NCI-H2107 treated with DMSO at 0.1 percent for 48 hours (cell line): ENCODE data around the gene ME1.
"Not testable (repeated sequence)": the region's sequence is repeated elsewhere in the genome, so short reads cannot be mapped to it uniquely, and the experiment has no call there.

Source experiments
- DNase-seq: peaks from one replicate; lab custom pipeline; 2025; ENCODE audit not compliant: unreplicated experiment; lab: John Stamatoyannopoulos, UW

Gene ME1

DNA sequence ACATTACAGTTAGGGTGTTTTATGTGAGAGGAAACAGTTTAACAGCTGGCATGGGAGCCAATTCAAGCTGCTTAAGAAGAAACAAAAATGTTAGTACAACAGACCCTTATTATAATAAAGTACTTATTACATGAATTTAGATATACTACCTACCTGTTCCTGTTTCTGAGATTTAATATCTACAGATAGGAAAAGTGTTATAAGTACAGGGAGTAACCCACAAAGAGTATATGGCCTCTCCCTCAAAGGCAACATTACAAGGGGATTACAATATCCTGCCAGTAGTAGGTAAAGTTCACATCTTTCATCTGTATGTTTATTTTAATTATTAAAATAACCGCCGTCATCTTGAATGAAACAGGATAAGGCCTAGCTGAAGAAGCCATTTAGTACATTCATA, 1.8 kb upstream of the ME1 start:
- DNase-seq = no peak

DNA sequence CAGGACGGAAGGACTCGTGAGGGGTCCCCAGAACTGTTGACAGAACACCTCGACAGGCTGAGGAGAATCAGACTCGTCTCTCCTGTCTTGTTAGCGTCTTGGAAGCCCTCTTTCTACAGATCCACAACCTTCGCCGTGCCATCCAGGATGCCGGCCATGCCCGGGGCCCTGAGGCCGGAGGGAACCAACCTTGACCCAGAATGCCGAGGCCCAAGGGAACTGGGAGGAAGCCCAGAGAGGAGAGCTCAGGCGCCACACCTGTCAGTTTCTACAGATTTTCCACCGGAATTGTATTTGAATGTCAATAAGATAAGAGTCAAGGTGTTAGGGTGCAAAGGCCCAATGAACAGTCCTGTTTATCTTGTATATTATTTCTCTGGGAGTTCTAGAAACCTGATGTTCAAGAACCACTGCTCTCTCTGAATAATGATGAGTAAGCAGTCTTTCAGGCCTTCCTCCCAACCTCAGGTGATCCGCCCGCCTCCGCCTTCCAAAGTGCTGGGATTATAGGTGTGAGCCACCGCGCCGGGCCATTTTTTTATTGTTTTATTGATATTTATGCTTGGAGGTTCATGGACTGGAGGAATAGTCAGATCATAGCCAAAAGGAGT, 799 bp upstream of the ME1 start:
- no peak for DNase-seq

- peak; percentile 11 for DNase-seq
Observed at GRCh38 chr6:83429857-83430610, 817 bp downstream of the ME1 start.

DNA sequence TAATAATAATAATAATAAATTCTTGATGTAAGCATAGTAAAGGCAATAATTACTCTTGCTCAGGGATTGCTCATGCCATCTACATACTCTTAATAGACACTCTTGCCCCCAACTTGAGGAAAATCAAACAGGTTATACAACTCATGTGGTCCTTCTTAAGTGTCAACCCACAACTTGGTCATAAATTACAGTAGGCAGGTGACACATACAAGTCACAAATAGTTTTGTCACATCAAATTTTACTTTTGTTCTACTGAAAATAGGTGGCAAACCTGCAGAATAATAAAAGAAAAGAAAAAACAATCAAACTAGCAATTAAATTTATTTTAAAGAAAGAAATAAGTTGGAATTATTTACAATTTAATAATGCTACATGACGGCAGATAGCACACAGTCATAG, 1.6 kb downstream of the ME1 start:
- no peak for DNase-seq

DNA sequence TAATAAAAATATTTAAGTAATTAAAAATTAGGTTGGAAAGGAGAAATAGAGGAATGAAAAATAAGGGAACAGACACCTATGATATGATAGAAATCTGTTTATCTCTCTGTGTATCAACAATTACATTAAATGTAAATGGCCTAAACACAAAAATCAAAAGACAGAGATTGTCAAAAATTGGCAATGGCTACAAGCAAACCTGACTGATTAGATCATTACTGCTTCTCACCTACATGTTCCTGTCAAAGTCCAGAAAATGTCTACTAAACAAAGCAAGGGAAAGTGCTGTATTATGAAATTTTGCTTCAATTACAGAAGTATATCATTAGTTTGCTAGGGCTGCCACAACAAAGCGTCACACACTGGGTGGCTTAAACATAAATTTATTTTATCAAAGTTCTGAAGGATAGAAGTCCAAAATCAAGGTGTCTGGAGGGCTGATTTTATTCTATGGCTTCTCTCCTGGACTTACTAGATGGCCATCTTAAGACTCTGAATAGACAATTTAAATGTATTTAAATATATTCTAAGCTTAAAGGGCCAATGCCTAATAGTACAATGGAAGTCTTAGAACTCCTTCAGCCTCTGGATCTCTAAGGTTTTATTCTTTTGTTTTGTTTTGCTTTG, 6.3 kb downstream of the ME1 start:
- no peak for DNase-seq

GRCh38 chr6:83417880-83418663, 12.8 kb downstream of the ME1 start:
- DNase-seq = peak; percentile 29

GRCh38 chr6:83413068-83413467, 17.8 kb downstream of the ME1 start:
- DNase-seq = no peak

DNA sequence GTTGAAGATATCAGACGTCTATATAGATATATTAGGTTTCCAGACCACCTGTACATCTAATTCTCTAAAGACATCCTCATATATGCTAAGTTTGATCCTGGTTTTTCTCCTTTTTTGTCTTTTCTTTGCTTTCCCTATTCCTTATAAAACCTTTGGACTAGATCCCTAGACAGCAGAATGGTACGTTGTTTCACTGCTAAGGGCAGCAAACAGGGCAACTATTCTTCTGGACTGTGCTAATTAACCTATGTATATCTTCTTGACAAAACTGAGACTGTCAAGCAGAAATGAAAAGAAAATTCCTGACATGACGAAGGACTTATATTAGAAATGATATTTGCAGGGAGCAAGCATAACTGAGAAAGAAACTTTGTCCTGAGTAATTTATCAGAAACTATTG, 19.1 kb downstream of the ME1 start:
- DNase-seq = no peak

GRCh38 chr6:83403191-83403590, 27.7 kb downstream of the ME1 start:
- no peak for DNase-seq

- no peak for DNase-seq
Observed at GRCh38 chr6:83389606-83390005, 41.2 kb downstream of the ME1 start.

- no peak for DNase-seq
Observed at GRCh38 chr6:83385473-83385872, 45.4 kb downstream of the ME1 start.

- DNase-seq = no peak
Observed at GRCh38 chr6:83384751-83385150, 46.1 kb downstream of the ME1 start.

GRCh38 chr6:83381949-83382348, 48.9 kb downstream of the ME1 start:
- no peak for DNase-seq

DNA sequence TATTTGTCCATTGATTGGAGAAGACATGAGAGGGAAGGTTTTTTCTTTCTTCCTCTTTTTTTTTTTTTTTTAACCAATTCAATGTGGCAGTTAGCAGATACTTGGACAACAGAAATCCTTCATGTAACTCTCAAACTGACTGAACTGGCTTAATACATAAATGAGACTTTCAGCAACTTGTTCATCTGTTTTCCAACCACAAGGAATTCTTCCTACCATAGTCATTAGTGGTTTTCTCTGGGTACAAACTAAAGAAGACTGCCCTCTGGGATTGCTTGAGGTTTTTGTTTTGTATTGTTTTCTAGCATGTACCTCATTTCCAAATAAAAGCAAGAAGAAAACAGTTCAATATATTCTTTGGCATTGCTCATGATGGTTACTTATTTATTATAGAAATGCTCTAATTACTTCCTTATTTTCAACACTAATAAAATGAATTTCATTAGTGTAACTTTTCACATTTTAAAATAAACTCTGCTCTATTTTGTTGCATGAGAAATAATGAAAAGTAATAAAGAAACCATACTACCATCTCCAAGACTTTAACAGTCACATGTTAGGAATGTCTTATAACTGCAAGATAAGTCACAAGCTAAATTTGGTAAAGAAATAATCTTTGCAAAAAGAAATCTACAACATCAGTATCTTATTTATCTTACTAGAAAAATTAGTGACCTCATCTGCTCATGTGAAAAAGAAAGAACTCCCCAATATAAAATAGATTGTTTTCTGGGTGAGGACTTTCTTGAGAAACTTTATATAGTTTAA, 52.0 kb downstream of the ME1 start:
- DNase-seq = no peak

GRCh38 chr6:83371423-83371822, 59.4 kb downstream of the ME1 start:
- DNase-seq = no peak

GRCh38 chr6:83370567-83370966, 60.3 kb downstream of the ME1 start:
- no peak for DNase-seq

DNA sequence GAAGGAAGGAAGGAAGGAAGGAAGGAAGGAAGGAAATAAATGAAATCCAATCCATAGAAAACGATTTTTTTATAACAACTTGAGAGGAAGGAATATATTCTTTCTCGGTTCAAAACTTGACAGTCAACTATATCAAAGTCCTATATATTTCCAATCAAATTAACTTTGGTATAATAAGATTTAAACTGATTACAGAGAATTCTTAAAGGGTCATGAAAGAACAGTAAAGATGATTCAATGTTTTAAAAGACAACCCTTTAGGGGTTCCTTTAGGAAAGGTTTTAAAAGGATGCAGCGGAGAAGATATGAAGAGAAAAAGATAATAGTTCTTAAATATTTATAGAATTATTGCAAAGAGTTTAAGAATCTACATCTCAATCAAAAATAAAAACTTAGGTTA, 61.2 kb downstream of the ME1 start:
- DNase-seq = no peak

- no peak for DNase-seq
Observed at GRCh38 chr6:83368577-83368976, 62.3 kb downstream of the ME1 start.

DNA sequence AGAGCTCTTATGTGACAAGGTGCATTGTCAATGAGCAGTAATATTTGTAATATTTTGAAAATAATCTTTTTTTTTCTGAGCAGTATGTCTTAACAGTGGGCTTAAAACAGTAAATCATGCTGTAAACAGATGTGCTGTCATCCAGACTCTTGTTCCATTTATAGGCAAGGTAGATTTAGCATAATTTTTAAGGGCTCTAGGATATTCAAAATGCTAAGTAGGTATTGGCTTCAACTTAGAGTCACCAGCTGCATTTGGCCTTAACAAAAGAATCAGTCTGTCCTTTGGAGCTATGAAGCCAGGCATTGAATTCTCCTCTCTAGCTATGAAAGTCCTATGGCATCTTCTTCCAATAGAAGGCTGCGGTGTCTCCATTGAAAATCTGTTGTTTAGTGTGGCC, 63.7 kb downstream of the ME1 start:
- DNase-seq = no peak

GRCh38 chr6:83365931-83366330, 64.9 kb downstream of the ME1 start:
- no peak for DNase-seq

- not testable (repeated sequence) for DNase-seq
Observed at GRCh38 chr6:83362349-83362748, 68.5 kb downstream of the ME1 start.
